Naive thymus-derived CD4-positive, alpha-beta T cell (primary cell): ENCODE results near the gene NMB. TPM values are rescaled to one million over a fixed set of nuclear protein-coding genes. Genes with fewer than 3 reads are reported as not detected.

Experiments
- ATAC-seq: fragments of 150-1000 bp; cut with Tn5 transposase; 2 replicates; pipeline ENCODE4 v1.10.0; 2021; ENCODE audit warnings: mild to moderate bottlenecking, moderate library complexity
- CTCF ChIA-PET: fragments of 350-600 bp; sonication (Branson Sonifier 250); formaldehyde crosslinking; loops from one replicate; lab custom pipeline; 2021; ENCODE audit warnings: antibody characterized with exemption; lab: Charles Lee
- POLR2A ChIA-PET: fragments of 350-600 bp; sonication (Branson Sonifier 250); formaldehyde crosslinking; loops from one replicate; lab custom pipeline; 2021; ENCODE audit warnings: antibody characterized with exemption, inconsistent platforms; lab: Charles Lee
- DNase-seq, 9 donors: peaks; one replicate each; pipeline versions ENCODE4 v3.0.0 to v3.0.0-alpha.2; 2020 to 2022; ENCODE audit warnings: mixed read lengths in 1 of 9
- H3K27ac ChIP-seq: one replicate; pipeline ENCODE4 v1.7.0; 2013; ENCODE audit warnings: mild to moderate bottlenecking, low read depth, low read length, moderate library complexity
- H3K27me3 ChIP-seq, 2 donors: one replicate each; pipeline ENCODE4 v1.7.0; 2013; ENCODE audit warnings: low read length in 2 of 2, mild to moderate bottlenecking in 2 of 2, moderate library complexity in 2 of 2; ENCODE audit not compliant: control insufficient read depth in 2 of 2, insufficient read depth in 2 of 2
- H3K36me3 ChIP-seq, 3 experiments: 1 replicate in 2 of 3; 2 replicates in 1 of 3; pipeline ENCODE4 v1.7.0; 2013; ENCODE audit warnings: low read length in 3 of 3, mild to moderate bottlenecking in 3 of 3, moderate library complexity in 1 of 3; ENCODE audit not compliant: insufficient read depth in 3 of 3, control insufficient read depth in 2 of 3
- H3K4me1 ChIP-seq, 2 donors: one replicate each; pipeline ENCODE4 v1.7.0; 2013; ENCODE audit warnings: low read length in 2 of 2, mild to moderate bottlenecking in 2 of 2, moderate library complexity in 1 of 2; ENCODE audit not compliant: control insufficient read depth in 2 of 2, insufficient read depth in 2 of 2
- H3K4me3 ChIP-seq: 2 replicates; pipeline ENCODE4 v1.7.0; 2013; ENCODE audit warnings: mild to moderate bottlenecking, low read length
- H3K9me3 ChIP-seq, 3 experiments: 1 replicate in 2 of 3; 2 replicates in 1 of 3; pipeline ENCODE4 v1.7.0; 2013; ENCODE audit warnings: low read length in 3 of 3; ENCODE audit not compliant: control insufficient read depth in 2 of 3
- H3K27ac Mint-ChIP-seq, 9 donors: one replicate each; pipeline ENCODE4 v1.8.0; 2020 to 2022; ENCODE audit warnings: mixed read lengths in 9 of 9, mild to moderate bottlenecking in 8 of 9, moderate library complexity in 5 of 9, inconsistent platforms in 2 of 9
- H3K27me3 Mint-ChIP-seq, 5 donors: one replicate each; pipeline ENCODE4 v1.8.0; 2021 to 2022; ENCODE audit warnings: mixed read lengths in 5 of 5, mild to moderate bottlenecking in 1 of 5
- H3K36me3 Mint-ChIP-seq, 5 donors: one replicate each; pipeline ENCODE4 v1.8.0; 2020 to 2022; ENCODE audit warnings: mixed read lengths in 5 of 5, mild to moderate bottlenecking in 3 of 5, inconsistent platforms in 1 of 5
- H3K4me1 Mint-ChIP-seq, 7 donors: one replicate each; pipeline ENCODE4 v1.8.0; 2020 to 2022; ENCODE audit warnings: mixed read lengths in 7 of 7, mild to moderate bottlenecking in 3 of 7, inconsistent platforms in 1 of 7
- H3K4me3 Mint-ChIP-seq, 10 donors: one replicate each; pipeline ENCODE4 v1.8.0; 2020 to 2022; ENCODE audit warnings: mild to moderate bottlenecking in 10 of 10, mixed read lengths in 10 of 10, moderate library complexity in 6 of 10, inconsistent platforms in 2 of 10
- H3K9me3 Mint-ChIP-seq, 11 donors: one replicate each; pipeline ENCODE4 v1.8.0; 2020 to 2022; ENCODE audit warnings: mixed read lengths in 11 of 11, mild to moderate bottlenecking in 4 of 11, inconsistent platforms in 1 of 11, moderate library complexity in 1 of 11
- intact Hi-C, 2 donors: fragments of 100-400 bp; cut with micrococcal nuclease; formaldehyde crosslinking; loops; one replicate each; pipeline ENCODE4 v1.15.1; 2023
- polyA plus RNA-seq, 2 donors: library from polyadenylated mRNA; unstranded; fragments of 300-500 nt; fragmentation: Illumina TruSeq; gene quantifications; one replicate each; pipeline ENCODE4 v1.2.3, GENCODE V29; 2021
- total RNA-seq, 6 experiments: library from RNA in 5 of 6; stranded (reverse) in 5 of 6; gene quantifications; 1 replicate in 5 of 6; 2 replicates in 1 of 6; pipeline ENCODE4 v1.2.3 and lab custom pipeline; 2021 to 2026

Gene NMB
- total and polyA plus RNA-seq, 7 experiments from 2014 or later, result 1.2 to 5.2 (median 3.0) TPM

DNA sequence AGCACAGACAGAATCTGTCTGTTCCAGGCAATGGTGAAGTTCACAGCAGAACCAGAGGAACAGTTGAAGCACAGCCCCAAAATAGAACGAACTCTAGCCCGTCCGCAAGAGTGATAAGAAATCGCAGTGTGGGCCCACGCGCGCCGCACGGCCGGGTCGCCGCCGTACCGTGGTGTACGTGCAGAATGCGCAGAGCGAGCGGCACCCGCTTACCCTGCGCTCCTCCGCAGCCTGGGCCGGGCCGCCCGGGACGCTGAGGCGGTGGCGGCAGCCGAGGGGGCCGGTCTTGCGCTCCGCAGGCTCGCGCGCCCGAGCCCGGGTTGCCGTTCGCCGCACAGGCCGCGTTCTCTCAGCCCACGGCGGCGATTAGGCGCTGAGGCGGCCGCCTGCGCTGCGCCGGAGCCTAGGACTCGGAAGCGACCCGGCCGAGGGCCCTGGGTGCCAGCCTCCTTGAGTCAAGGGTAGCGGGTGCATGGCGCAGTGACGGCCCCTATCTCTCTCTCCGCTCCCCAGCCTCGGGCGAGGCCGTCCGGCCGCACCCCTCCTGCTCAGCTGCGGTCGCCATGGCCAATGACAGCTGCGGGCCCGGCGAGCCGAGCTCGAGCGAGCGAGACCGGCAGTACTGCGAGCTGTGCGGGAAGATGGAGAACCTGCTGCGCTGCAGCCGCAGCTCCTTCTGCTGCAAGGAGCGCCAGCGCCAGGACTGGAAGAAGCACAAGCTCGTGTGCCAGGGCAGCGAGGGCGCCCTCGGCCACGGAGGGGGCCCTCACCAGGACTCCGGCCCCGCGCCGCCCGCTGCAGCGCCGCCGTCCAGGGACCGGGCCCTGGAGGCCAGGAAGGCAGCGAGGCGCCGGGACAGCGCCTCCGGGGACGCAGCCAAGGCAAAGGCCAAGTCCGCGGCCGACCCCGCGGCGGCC, 24.4 kb downstream of the NMB start:
- Mint-ChIP-seq H3K4me3 (peak overlapping the region; percentile 84 to 99 (median 98)), H3K27me3 (no peaks in the 10 kb centered on the region), H3K4me1 (peaks cover 23 to 58% (median 53%) of the 10 kb centered on the region in 7 donors), H3K36me3 (peaks cover 5 to 22% (median 12%) of the 10 kb centered on the region in 5 donors), H3K9me3 (peaks cover 0 to 2% (median 0%) of the 10 kb centered on the region in 11 donors), H3K27ac (peak overlapping the region; percentile 79 to 98 (median 93))
- ChIA-PET POLR2A (interaction anchor here (0.6 to 8.4 kb wide), 15 partner anchors 9 to 347 kb away, joined by 3 to 115 read pairs (median 5); partner anchors contain the start of genes NMB, SEC11A, WDR73 and ZSCAN2), CTCF (interaction anchor here (0.6 to 3.0 kb wide), 7 partner anchors 20 to 468 kb away, joined by 3 to 18 read pairs (median 6); partner anchors contain the start of genes WDR73 and ZSCAN2)
- ATAC-seq (peak; percentile 67), DNase-seq (peak; percentile 48 to 77 (median 66))
- Histone ChIP-seq H3K9me3 (no peaks in the 10 kb centered on the region), H3K4me1 (peaks cover 26 to 40% of the 10 kb centered on the region in 2 donors), H3K36me3 (peaks cover 0 to 8% (median 7%) of the 10 kb centered on the region in 3 experiments), H3K27me3 (no peaks in the 10 kb centered on the region), H3K4me3 (peak overlapping the region; percentile 96), H3K27ac (peak overlapping the region; percentile 78)
- intact Hi-C loops, result loop anchor here (1.0 to 2.0 kb wide), 3 partner anchors 45 to 347 kb away; partner anchors contain the start of gene PDE8A (in 1 of the 2)

DNA sequence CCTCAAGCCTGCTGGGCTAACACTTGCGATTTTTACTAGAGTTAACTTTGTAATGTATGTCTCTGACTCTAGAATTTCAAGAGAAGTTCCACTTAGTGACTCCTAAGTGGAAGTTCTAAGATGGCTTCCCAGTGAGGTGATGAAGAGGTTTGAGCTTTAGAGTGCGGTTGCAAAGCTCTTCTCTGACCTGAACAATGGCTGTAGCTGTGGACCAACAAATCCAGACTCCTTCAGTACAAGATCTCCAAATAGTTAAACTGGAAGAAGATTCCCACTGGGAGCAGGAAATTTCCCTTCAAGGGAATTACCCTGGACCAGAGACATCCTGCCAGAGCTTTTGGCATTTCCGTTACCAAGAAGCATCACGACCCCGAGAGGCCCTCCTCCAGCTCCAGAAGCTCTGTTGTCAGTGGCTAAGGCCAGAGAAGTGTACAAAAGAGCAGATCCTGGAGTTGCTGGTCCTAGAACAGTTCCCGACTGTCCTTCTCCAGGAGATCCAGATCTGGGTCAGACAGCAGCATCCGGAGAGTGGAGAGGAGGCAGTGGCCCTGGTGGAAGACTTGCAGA, 26.2 kb downstream of the NMB start:
- Histone ChIP-seq H3K27me3 (no peaks in the 10 kb centered on the region), H3K27ac (peak overlapping the region; percentile 78), H3K4me3 (peak overlapping the region; percentile 96), H3K9me3 (no peaks in the 10 kb centered on the region), H3K4me1 (peaks cover 26 to 40% of the 10 kb centered on the region in 2 donors), H3K36me3 (no peaks in the 10 kb centered on the region)
- peaks cover 0 to 17% (median 6%) of the 10 kb centered on the region in 5 donors for H3K36me3 Mint-ChIP-seq
- peak overlapping the region; percentile 84 to 100 (median 98) for H3K4me3 Mint-ChIP-seq
- no peaks in the 10 kb centered on the region for H3K27me3 Mint-ChIP-seq
- peaks cover 0 to 2% (median 0%) of the 10 kb centered on the region in 11 donors for H3K9me3 Mint-ChIP-seq
- ATAC-seq, result no peak
- ChIA-PET CTCF (interaction anchor here (0.7 to 3.0 kb wide), 7 partner anchors 9 to 120 kb away, joined by 3 to 18 read pairs (median 5); partner anchors contain the start of genes WDR73 and ZSCAN2), POLR2A (interaction anchor here (0.8 to 8.4 kb wide), 18 partner anchors 11 to 349 kb away, joined by 3 to 115 read pairs (median 6); partner anchors contain the start of genes NMB, SEC11A, WDR73 and ZSCAN2)
- intact Hi-C loops, result loop anchor here (1.0 to 2.0 kb wide), 9 partner anchors 23 to 350 kb away; partner anchors contain the start of genes PDE8A (in 2 of the 2), SEC11A (in 2 of the 2), WDR73 (in 2 of the 2) and ZNF592 (in 2 of the 2)
- DNase-seq, result no peak
- H3K27ac Mint-ChIP-seq, result peak overlapping the region; percentile 90 to 99 (median 94)
- peaks cover 21 to 51% (median 46%) of the 10 kb centered on the region in 7 donors for H3K4me1 Mint-ChIP-seq

DNA sequence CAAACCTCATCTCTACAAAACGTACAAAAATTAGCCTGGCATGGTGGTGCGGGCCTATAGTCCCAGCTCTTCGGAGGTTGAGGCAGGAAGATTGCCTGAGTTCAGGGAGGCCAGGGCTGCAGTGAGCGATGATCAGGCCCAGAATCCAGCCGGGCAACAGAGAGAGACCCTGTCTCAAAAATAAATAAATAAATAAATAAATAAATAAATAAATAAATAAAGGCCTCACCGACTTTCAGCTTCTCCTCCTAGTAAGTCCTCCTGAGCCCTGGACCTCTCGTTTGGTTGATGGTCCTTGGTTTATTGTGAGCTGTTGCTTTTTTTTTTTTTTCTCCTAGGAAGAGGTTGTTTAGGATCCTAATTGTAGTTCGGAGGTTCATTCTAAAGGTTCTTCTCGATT, 29.0 kb downstream of the NMB start:
- no peaks in the 10 kb centered on the region for H3K9me3 ChIP-seq
- peak overlapping the region in 1 of 9 donors; percentile 63 for H3K27ac Mint-ChIP-seq
- peaks cover 0 to 3% (median 0%) of the 10 kb centered on the region in 3 experiments for H3K36me3 ChIP-seq
- H3K4me1 ChIP-seq, result peaks cover 12 to 22% of the 10 kb centered on the region in 2 donors
- no peaks in the 10 kb centered on the region for H3K27me3 Mint-ChIP-seq
- ChIA-PET CTCF (no interaction called here), POLR2A (interaction anchor here (0.6 to 1.5 kb wide), 3 partner anchors 25 to 30 kb away, joined by 3 to 4 read pairs (median 3); partner anchors contain the start of genes WDR73 and ZSCAN2)
- peaks cover 8 to 15% (median 10%) of the 10 kb centered on the region in 5 donors for H3K36me3 Mint-ChIP-seq
- no peak for DNase-seq
- peaks cover 0 to 5% (median 0%) of the 10 kb centered on the region in 11 donors for H3K9me3 Mint-ChIP-seq
- peak overlapping the region in 1 of 10 donors; percentile 32 for H3K4me3 Mint-ChIP-seq
- H3K27me3 ChIP-seq, result no peaks in the 10 kb centered on the region
- ATAC-seq, result no peak
- H3K4me1 Mint-ChIP-seq, result peaks cover 13 to 28% (median 26%) of the 10 kb centered on the region in 7 donors
- intact Hi-C loops, result no loop called here
- no peak overlapping the region for H3K27ac ChIP-seq
- H3K4me3 ChIP-seq, result no peak overlapping the region

DNA sequence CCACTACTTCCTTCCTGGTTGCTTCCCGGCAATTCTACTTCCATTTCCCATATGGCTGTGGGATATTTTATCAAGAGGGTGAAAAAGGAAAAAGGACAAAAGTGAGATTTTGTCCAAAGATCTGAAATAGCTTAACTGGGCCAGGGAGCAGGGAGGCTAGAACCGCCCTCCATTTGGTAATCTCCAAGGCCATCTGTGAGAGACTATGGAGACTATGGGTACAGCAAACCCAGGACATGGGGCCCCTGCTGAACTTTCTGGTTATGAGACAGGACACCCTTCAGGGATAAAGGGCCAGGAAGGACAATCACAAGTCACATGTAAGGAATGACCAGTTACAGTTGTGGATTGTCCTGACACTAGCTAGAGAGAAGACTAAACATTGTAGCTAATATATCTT, 32.9 kb downstream of the NMB start:
- no peak for ATAC-seq
- ChIA-PET CTCF (no interaction called here), POLR2A (no interaction called here)
- peaks cover 3 to 28% (median 17%) of the 10 kb centered on the region in 11 donors for H3K9me3 Mint-ChIP-seq
- no peaks in the 10 kb centered on the region for H3K27me3 ChIP-seq
- peak overlapping the region in 2 of 9 donors; percentile 51 to 75 for H3K27ac Mint-ChIP-seq
- H3K4me3 ChIP-seq, result no peak overlapping the region
- intact Hi-C loops, result no loop called here
- H3K27ac ChIP-seq, result no peak overlapping the region
- H3K4me1 Mint-ChIP-seq, result peaks cover 0 to 4% (median 1%) of the 10 kb centered on the region in 7 donors
- H3K4me3 Mint-ChIP-seq, result no peak overlapping the region
- DNase-seq, result no peak
- peaks cover 0 to 16% (median 11%) of the 10 kb centered on the region in 3 experiments for H3K9me3 ChIP-seq
- H3K4me1 ChIP-seq, result no peaks in the 10 kb centered on the region
- peaks cover 0 to 27% (median 9%) of the 10 kb centered on the region in 3 experiments for H3K36me3 ChIP-seq
- peaks cover 18 to 41% (median 40%) of the 10 kb centered on the region in 5 donors for H3K36me3 Mint-ChIP-seq
- H3K27me3 Mint-ChIP-seq, result no peaks in the 10 kb centered on the region

DNA sequence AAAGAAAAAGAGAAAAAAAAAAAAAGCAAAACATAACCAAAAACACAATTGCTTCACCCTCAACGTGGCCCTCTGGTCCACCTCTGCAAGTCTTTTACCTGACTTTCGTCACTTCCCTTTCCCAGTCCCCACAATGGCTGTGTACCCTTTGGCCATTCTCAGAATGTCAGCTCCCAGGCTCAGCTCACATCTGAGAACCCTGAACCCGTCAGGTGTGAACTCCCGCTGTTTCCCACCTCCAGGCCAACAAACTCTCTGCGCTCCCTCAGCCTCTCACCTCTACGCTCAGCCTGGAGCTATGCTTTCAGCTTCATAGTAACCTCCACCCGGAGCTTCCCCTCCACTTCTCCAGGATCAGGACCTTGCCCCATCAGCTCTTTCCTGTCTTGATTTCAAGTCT, 33.6 kb downstream of the NMB start:
- POLR2A ChIA-PET, result no interaction called here
- CTCF ChIA-PET, result interaction anchor here (1.0 kb wide), 1 partner anchor 36 kb away, joined by 3 read pairs; no protein-coding TSS in a partner anchor
- H3K4me3 ChIP-seq, result no peak overlapping the region
- Mint-ChIP-seq H3K27me3 (no peaks in the 10 kb centered on the region), H3K9me3 (peaks cover 3 to 35% (median 16%) of the 10 kb centered on the region in 11 donors), H3K4me3 (peak overlapping the region in 1 of 10 donors; percentile 48), H3K4me1 (peaks cover 0 to 2% (median 0%) of the 10 kb centered on the region in 7 donors), H3K36me3 (peaks cover 18 to 48% (median 46%) of the 10 kb centered on the region in 5 donors), H3K27ac (peak overlapping the region in 2 of 9 donors; percentile 65 to 78)
- H3K36me3 ChIP-seq, result peaks cover 0 to 27% (median 9%) of the 10 kb centered on the region in 3 experiments
- ATAC-seq (no peak), DNase-seq (no peak)
- H3K27ac ChIP-seq, result no peak overlapping the region
- no peaks in the 10 kb centered on the region for H3K4me1 ChIP-seq
- H3K9me3 ChIP-seq, result peaks cover 0 to 16% (median 11%) of the 10 kb centered on the region in 3 experiments
- intact Hi-C loops, result loop anchor here in 1 of 2 donors (5.0 kb wide), 1 partner anchor 863 kb away; no protein-coding TSS in a partner anchor
- H3K27me3 ChIP-seq, result no peaks in the 10 kb centered on the region
